H1 (cell line): ENCODE measurements around the gene TEX29. TPM values are rescaled to one million over a fixed set of nuclear protein-coding genes. Genes with fewer than 3 reads are reported as not detected.

Experiments
- polyA plus RNA-seq, 7 experiments: library from polyadenylated mRNA; depleted of rRNA in 3 of 7; stranded (reverse) in 5 of 7; unstranded in 2 of 7; fragments of >200 nt in 5 of 7; fragments of 200-250 nt in 2 of 7; gene quantifications; 1 replicate in 5 of 7; 2 replicates in 1 of 7; 4 replicates in 1 of 7; pipeline versions ENCODE4 v1.2.1 to v1.2.3, GENCODE V29; 2011 to 2013; ENCODE audit warnings: missing spikeins in 2 of 7, mixed read lengths in 2 of 7
- total RNA-seq: library from RNA; stranded (reverse); fragmentation: NEBNext Ultra II Directional; extraction: Animal tissue kit (Norgen Biotek cat#: 25700); gene quantifications from 2 replicates; pipeline ENCODE4 v1.2.1, GENCODE V29; 2021
- TF ChIP-seq, protein P1 (sequence below): IDR thresholded peaks from 2 replicates; pipeline ENCODE4 v1.6.1; 2012; ENCODE audit warnings: low read length, inconsistent platforms

The TEX29 gene
- total and polyA plus RNA-seq, 2 of the 8 experiments (the other 6 are each of a cell fraction or from before 2014, with no cell fraction given) = 0.08 TPM; not detected in 1

- TF ChIP-seq, protein P1, sequence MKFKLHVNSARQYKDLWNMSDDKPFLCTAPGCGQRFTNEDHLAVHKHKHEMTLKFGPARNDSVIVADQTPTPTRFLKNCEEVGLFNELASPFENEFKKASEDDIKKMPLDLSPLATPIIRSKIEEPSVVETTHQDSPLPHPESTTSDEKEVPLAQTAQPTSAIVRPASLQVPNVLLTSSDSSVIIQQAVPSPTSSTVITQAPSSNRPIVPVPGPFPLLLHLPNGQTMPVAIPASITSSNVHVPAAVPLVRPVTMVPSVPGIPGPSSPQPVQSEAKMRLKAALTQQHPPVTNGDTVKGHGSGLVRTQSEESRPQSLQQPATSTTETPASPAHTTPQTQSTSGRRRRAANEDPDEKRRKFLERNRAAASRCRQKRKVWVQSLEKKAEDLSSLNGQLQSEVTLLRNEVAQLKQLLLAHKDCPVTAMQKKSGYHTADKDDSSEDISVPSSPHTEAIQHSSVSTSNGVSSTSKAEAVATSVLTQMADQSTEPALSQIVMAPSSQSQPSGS = no peak
These were observed 921 bp upstream of the TEX29 start (continued) for GRCh38 chr13:111319521-111319920.
